ENCODE results near the gene HCAR3. TPM values are rescaled to one million over a fixed set of nuclear protein-coding genes. Genes with fewer than 3 reads are reported as not detected.
A peak's percentile ranks its signal among the peaks of the same experiment; 100 is the strongest.
"Not testable (repeated sequence)": the region's sequence is repeated elsewhere in the genome, so short reads cannot be mapped to it uniquely, and the experiment has no call there.

The HCAR3 gene
- total RNA-seq, 2 experiments from 2014 or later, result not detected

DNA sequence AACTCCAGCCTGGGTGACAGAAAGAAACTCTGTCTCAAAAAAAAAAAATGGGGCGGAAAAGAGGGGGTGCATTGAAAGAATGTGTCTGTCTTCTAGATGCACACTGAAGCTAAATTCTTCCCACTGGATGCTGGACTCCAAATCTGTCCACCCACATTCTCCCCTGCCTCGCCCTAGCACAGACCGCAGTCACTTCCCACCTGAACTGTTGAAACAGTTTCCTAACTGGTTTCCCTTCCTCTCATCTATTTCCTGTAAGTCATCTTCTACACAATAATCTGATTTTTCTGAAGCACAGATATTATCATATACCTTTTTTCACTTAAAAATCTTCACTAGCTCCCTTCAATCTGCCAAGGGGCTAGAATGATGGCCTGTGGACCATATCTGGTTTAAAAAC, 15.6 kb upstream of the HCAR3 start:
- Mint-ChIP-seq H3K4me3 (peak overlapping the region; percentile 24), H3K27me3 (no peaks in the 10 kb centered on the region), H3K36me3 (peaks cover 1% of the 10 kb centered on the region), H3K4me1 (peaks cover 46% of the 10 kb centered on the region), H3K9me3 (peaks cover 1% of the 10 kb centered on the region), H3K27ac (peak overlapping the region; percentile 76)
- ATAC-seq (ENCODE audit: low read depth) (peak; percentile 34), DNase-seq (no peak)
- POLR2A ChIA-PET, result interaction anchor here (2.1 kb wide), 1 partner anchor 21 kb away, joined by 8 read pairs; the partner anchor contains the start of gene DENR

DNA sequence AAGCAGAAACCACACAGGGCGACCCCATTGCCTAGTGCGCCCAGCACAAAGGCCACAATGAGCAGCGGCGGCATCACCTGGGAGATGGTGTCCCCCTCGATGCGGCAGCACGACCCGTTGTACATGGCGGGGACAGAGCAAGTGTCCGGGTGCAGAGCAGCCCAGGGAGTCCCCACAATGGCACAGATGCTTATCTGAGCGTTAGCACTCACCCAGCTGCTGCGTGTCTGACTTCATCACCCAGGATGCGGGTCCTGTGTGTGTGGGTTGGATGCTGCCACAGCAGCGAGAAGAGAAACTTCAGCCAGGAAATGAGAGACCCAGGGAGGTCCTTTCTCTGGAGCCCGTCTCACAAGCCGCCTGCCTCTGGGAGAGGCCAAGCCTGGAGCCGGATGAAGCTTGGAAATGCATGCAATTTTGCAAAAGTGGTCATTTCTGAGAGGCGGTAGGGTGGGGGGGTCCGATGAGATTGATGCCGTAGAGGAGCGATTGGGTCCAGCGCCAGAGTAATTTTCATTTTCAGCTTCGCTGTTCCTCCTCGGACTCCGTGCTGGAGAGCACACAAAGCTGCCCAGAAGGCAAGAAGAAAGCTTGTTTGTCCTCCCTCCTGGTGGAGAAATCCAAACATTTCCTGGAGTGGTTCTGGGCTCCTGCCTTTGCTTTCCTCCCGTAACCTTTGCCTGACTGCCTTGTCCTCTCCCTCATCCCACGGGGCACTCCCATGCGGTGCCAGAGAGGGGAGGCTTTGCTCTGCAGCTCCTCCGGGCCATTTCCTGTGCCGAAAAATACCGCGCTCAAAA, 13.8 kb upstream of the HCAR3 start, which contains the start of gene HCAR1:
TSS of gene HCAR1 (minus strand) at position 630 of the 800 bp plus-strand sequence. CDS start at position 125, 505 bp downstream.
- ATAC-seq (ENCODE audit: low read depth) (peak; percentile 87), DNase-seq (peak; percentile 56)
- H3K4me1 Mint-ChIP-seq, result peaks cover 57% of the 10 kb centered on the region
- H3K27me3 Mint-ChIP-seq, result no peaks in the 10 kb centered on the region
- POLR2A ChIA-PET, result no interaction called here
- H3K4me3 Mint-ChIP-seq, result peak within 1 kb of the TSS; percentile 55
- peak within 1 kb of the TSS; percentile 49 for H3K27ac Mint-ChIP-seq
- peaks cover 1% of the 10 kb centered on the region for H3K9me3 Mint-ChIP-seq
- H3K36me3 Mint-ChIP-seq, result no peaks in the 10 kb centered on the region

DNA sequence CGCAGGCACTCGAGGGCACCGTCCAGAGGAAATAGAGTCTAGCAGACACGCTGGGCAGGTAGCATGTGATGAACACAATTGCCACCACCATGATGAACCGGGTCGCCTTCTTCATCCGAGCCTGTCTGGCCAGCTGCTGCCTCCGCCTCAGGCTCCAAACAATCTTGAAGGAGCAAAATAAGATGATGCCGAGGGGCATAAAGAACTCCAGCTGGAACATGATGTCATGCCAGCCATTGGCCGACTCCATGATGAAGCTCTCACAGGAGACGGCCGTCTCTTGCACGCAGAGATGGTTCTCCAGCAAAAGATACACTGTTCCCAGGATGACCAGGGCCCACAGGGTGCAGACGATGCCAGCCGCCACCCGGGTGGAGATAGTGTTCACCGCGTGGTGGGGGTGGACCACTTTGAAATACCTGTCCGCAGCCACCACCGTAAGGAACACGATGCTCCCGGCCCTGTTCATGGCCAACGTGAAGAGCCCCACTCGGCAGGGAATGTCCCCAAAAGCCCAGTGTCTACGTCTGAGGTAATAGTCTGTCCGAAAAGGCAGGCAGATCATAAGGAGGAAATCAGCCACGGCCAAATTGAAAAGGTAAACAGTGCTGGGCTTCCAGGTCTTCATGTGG, 13.1 kb upstream of the HCAR3 start:
- peak overlapping the region; percentile 49 for H3K27ac Mint-ChIP-seq
- POLR2A ChIA-PET, result no interaction called here
- no peak for DNase-seq
- ATAC-seq (ENCODE audit: low read depth), result no peak
- peak overlapping the region; percentile 55 for H3K4me3 Mint-ChIP-seq
- no peaks in the 10 kb centered on the region for H3K27me3 Mint-ChIP-seq
- H3K9me3 Mint-ChIP-seq, result peaks cover 1% of the 10 kb centered on the region
- H3K4me1 Mint-ChIP-seq, result peaks cover 62% of the 10 kb centered on the region
- H3K36me3 Mint-ChIP-seq, result no peaks in the 10 kb centered on the region

DNA sequence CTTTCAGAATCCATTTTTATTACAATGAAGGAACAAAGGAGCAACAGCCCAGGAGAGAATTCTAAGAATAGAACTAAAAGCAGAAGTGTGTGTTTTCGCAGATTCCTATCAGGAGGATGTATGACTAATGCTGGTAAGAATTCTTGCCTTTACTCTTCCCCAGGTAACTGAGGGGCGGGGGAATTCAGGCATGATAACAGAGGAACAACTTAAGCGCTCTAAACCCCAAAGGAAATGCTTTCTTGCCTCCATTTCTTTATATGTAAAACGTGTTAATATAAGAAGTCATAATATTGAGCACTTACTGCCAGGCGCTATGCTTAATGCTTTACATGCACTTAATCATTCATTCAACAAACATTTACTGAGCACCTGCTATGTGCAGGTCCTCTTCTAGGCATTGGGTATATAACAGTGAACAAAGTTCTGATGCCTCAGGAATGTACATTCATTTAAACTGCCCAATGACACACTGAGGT, 9.5 kb upstream of the HCAR3 start:
- no peaks in the 10 kb centered on the region for H3K9me3 Mint-ChIP-seq
- H3K36me3 Mint-ChIP-seq, result no peaks in the 10 kb centered on the region
- DNase-seq (no peak), ATAC-seq (ENCODE audit: low read depth) (no peak)
- H3K4me1 Mint-ChIP-seq, result peaks cover 41% of the 10 kb centered on the region
- no peaks in the 10 kb centered on the region for H3K27me3 Mint-ChIP-seq
- peak overlapping the region; percentile 41 for H3K4me3 Mint-ChIP-seq
- POLR2A ChIA-PET, result interaction anchor here (0.7 kb wide), 1 partner anchor 627 kb away, joined by 3 read pairs; no protein-coding TSS in a partner anchor
- peak overlapping the region; percentile 19 for H3K27ac Mint-ChIP-seq

- H3K27ac Mint-ChIP-seq, result peak overlapping the region; percentile 19
- ATAC-seq (ENCODE audit: low read depth) (no peak), DNase-seq (no peak)
- H3K36me3 Mint-ChIP-seq, result no peaks in the 10 kb centered on the region
- no peaks in the 10 kb centered on the region for H3K27me3 Mint-ChIP-seq
- H3K4me3 Mint-ChIP-seq, result peak overlapping the region; percentile 41
- peaks cover 39% of the 10 kb centered on the region for H3K4me1 Mint-ChIP-seq
- POLR2A ChIA-PET, result no interaction called here
- no peaks in the 10 kb centered on the region for H3K9me3 Mint-ChIP-seq
Measured at GRCh38 chr12:122725452-122726079, 9.0 kb upstream of the HCAR3 start.

GRCh38 chr12:122724641-122725243, 8.1 kb upstream of the HCAR3 start:
- Mint-ChIP-seq H3K27ac (no peak overlapping the region), H3K4me3 (no peak overlapping the region), H3K4me1 (peaks cover 33% of the 10 kb centered on the region), H3K27me3 (no peaks in the 10 kb centered on the region), H3K36me3 (no peaks in the 10 kb centered on the region), H3K9me3 (no peaks in the 10 kb centered on the region)
- DNase-seq (no peak), ATAC-seq (ENCODE audit: low read depth) (no peak)
- POLR2A ChIA-PET, result no interaction called here

- peak overlapping the region; percentile 4 for H3K27ac Mint-ChIP-seq
Measured at GRCh38 chr12:122722387-122722786, 5.8 kb upstream of the HCAR3 start.

DNA sequence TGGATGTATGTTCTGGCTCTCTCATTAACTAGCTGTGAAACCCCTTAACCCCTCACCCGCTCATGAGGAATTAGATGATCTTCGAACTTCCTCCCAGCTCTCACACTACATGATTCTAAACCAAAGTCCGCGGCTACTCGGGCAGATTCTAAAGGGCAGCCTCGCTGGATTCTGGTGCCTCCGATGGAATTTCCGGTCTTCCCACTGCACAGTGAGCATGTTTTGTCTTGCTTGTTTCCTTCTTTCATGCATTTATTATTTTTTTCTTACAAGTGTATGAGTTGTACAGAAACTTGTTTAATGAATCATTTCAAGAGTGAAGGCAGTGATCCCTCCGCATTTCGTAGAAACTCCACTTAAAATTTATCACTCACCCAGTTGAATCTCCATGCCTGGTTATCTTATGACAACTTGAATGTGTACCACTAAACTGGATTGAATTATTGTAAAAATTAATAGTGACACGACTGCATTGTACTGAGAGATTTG, 4.5 kb upstream of the HCAR3 start:
- POLR2A ChIA-PET, result no interaction called here
- H3K27ac Mint-ChIP-seq, result no peak overlapping the region
- no peaks in the 10 kb centered on the region for H3K9me3 Mint-ChIP-seq
- DNase-seq (no peak), ATAC-seq (ENCODE audit: low read depth) (no peak)
- H3K4me1 Mint-ChIP-seq, result peaks cover 17% of the 10 kb centered on the region
- no peaks in the 10 kb centered on the region for H3K36me3 Mint-ChIP-seq
- H3K4me3 Mint-ChIP-seq, result no peak overlapping the region
- peaks cover 8% of the 10 kb centered on the region for H3K27me3 Mint-ChIP-seq

More at GRCh38 chr12:122722387-122722786, 5.8 kb upstream of the HCAR3 start:
- peaks cover 6% of the 10 kb centered on the region for H3K27me3 Mint-ChIP-seq
- no peaks in the 10 kb centered on the region for H3K9me3 Mint-ChIP-seq
- POLR2A ChIA-PET, result no interaction called here
- ATAC-seq (ENCODE audit: low read depth) (no peak), DNase-seq (no peak)
- peaks cover 21% of the 10 kb centered on the region for H3K4me1 Mint-ChIP-seq
- H3K36me3 Mint-ChIP-seq, result no peaks in the 10 kb centered on the region
- no peak overlapping the region for H3K4me3 Mint-ChIP-seq

DNA sequence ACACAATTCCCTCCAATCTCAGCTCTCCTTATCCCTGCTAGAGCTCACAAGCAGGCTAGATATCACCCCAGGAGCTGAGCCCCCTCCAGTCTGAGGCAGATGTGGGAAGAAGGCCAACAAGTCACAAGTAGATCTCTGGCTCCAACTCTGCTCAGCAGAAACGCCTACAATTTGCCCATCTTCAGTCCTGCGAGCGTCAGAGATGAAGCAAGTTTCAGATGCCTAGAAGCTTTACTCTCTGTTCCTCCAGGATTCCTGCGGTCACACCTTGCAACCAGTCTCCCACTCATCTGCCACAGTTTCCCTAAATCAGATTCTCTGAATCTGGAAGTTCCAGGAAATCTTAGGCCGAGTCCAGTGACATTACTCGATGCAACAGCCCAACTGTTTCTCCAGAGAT, 1.4 kb downstream of the HCAR3 start:
- POLR2A ChIA-PET; H3K27ac Mint-ChIP-seq; H3K4me3 Mint-ChIP-seq; H3K4me1 Mint-ChIP-seq; H3K9me3 Mint-ChIP-seq; ATAC-seq (ENCODE audit: low read depth); H3K36me3 Mint-ChIP-seq; DNase-seq: not testable (repeated sequence)
- peaks cover 21% of the 10 kb centered on the region for H3K27me3 Mint-ChIP-seq

DNA sequence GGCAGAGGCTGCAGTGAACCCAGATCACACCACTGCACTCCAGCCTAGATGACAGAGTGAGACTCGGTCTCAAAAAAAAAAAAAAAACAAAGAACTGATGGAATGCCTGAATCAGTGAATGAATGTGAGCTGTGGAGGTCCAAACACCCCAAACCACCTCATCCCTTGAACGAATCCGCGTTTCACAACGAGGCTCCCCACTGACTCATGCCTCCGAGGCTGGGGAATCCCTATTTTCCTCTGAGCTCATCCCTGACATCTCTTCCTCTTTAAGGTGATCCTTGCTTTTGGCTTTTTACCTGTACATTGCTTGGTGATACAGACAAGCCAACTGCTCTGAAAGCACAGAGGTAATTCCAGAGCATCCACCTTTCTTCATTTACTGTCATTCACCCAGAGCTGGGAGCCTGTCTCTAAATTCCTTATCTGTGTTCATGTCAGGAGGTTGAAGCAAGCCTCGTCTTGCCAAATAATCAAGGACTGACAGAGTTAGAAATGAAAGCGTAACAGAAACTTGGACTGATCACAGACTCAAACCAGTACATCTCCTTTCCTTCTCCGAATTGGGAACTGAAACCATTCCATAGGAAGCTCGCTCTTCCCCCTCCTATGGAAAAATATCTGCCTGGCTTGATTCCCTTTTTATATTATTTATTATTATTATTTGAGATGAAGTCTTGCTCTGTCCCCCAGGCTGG, 3.0 kb downstream of the HCAR3 start:
- H3K9me3 Mint-ChIP-seq; H3K4me1 Mint-ChIP-seq; POLR2A ChIA-PET; H3K4me3 Mint-ChIP-seq; H3K27ac Mint-ChIP-seq; ATAC-seq (ENCODE audit: low read depth); H3K36me3 Mint-ChIP-seq; DNase-seq: not testable (repeated sequence)
- peaks cover 21% of the 10 kb centered on the region for H3K27me3 Mint-ChIP-seq

- peaks cover 14% of the 10 kb centered on the region for H3K27me3 Mint-ChIP-seq
- DNase-seq; H3K4me1 Mint-ChIP-seq; H3K36me3 Mint-ChIP-seq; H3K27ac Mint-ChIP-seq; H3K9me3 Mint-ChIP-seq; H3K4me3 Mint-ChIP-seq; ATAC-seq (ENCODE audit: low read depth): not testable (repeated sequence)
- POLR2A ChIA-PET, result interaction anchor here (0.7 kb wide), 1 partner anchor 36 kb away, joined by 3 read pairs; no protein-coding TSS in a partner anchor
Measured at GRCh38 chr12:122711266-122711665, 5.3 kb downstream of the HCAR3 start.

DNA sequence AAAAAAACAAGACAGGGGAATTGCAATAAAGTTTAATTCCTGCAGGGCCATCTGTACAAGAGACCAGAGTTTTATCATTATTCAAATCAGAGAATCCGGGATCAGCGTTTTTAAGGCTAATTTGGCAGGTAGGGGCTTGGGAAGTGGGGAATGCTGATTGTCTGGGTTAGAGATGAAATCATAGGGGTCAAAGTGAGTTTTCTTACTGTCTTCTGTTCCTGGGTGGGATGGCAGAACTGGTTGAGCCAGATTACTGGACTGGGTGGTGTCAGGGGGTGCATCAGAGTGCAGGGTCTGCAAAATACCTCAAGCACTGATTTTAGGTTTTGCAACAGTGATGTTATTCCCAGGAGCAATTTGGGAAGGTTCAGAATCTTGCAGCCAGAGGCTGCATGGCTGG, 6.3 kb downstream of the HCAR3 start:
- H3K9me3 Mint-ChIP-seq; H3K27ac Mint-ChIP-seq; POLR2A ChIA-PET; H3K4me1 Mint-ChIP-seq; H3K36me3 Mint-ChIP-seq; H3K4me3 Mint-ChIP-seq; ATAC-seq (ENCODE audit: low read depth); DNase-seq: not testable (repeated sequence)
- H3K27me3 Mint-ChIP-seq, result peaks cover 14% of the 10 kb centered on the region
